Panc1 (cell line): ENCODE results near the gene BCL2L1. TPM values are rescaled to one million over a fixed set of nuclear protein-coding genes. Genes with fewer than 3 reads are reported as not detected.
A peak's percentile ranks its signal among the peaks of the same experiment; 100 is the strongest.

Experiments
- ATAC-seq: fragments of 200-7000 bp; cut with Tn5 transposase; 2 replicates; pipeline ENCODE4 v1.9.1; 2020; ENCODE audit warnings: mild to moderate bottlenecking, moderate library complexity
- BruUV-seq: library from RNA; stranded (reverse); fragments of 400-500 nt; replicated peaks from 2 replicates; lab custom pipeline; 2021; lab: Mats Ljungman, UMichigan
- CTCF ChIA-PET: fragments of 300-600 bp; sonication (Branson Sonifier 250); formaldehyde crosslinking; loops from one replicate; lab custom pipeline; 2022; ENCODE audit warnings: antibody characterized with exemption; lab: Charles Lee
- POLR2A ChIA-PET: fragments of 300-600 bp; sonication (Branson Sonifier 250); formaldehyde crosslinking; loops from one replicate; lab custom pipeline; 2022; ENCODE audit warnings: antibody characterized with exemption; lab: Charles Lee
- DNase-seq: peaks from one replicate; pipeline ENCODE4 v3.0.0-alpha.2; 2010; ENCODE audit warnings: low read depth, low spot score
- H3K27ac ChIP-seq: 2 replicates; pipeline ENCODE4 v1.5.1; 2011; ENCODE audit warnings: mild to moderate bottlenecking, low read length, inconsistent platforms
- H3K27me3 ChIP-seq: fragments of 200-500 bp; sonication (Bioruptor generic); 2 replicates; pipeline ENCODE4 v1.6.0; 2014; ENCODE audit warnings: low read length, inconsistent platforms; ENCODE audit not compliant: control insufficient read depth, insufficient read depth
- H3K36me3 ChIP-seq: fragments of 200-500 bp; sonication (Bioruptor generic); 2 replicates; pipeline ENCODE4 v1.5.1; 2014; ENCODE audit warnings: inconsistent platforms, mild to moderate bottlenecking, low read length, moderate library complexity; ENCODE audit not compliant: control insufficient read depth, insufficient read depth
- H3K4me1 ChIP-seq: 2 replicates; pipeline ENCODE4 v1.5.1; 2011; ENCODE audit warnings: inconsistent platforms, mild to moderate bottlenecking, low read length, moderate library complexity; ENCODE audit not compliant: control insufficient read depth, insufficient read depth
- H3K4me3 ChIP-seq, 2 experiments: 2 replicates each; pipeline ENCODE4 v1.5.1; 2011 to 2012; ENCODE audit warnings: low read depth in 2 of 2, low read length in 2 of 2, mild to moderate bottlenecking in 2 of 2, inconsistent platforms in 1 of 2, moderate library complexity in 1 of 2
- H3K9me3 ChIP-seq: fragments of 200-500 bp; sonication (Bioruptor generic); 2 replicates; pipeline ENCODE4 v1.5.1; 2014; ENCODE audit warnings: low read depth, mild to moderate bottlenecking, inconsistent platforms, low read length, moderate library complexity; ENCODE audit not compliant: control insufficient read depth, insufficient read depth
- CTCF ChIP-seq: fragments of 450-650 bp; IDR thresholded peaks from 2 replicates; pipeline ENCODE4 v1.5.1; 2017; ENCODE audit warnings: mild to moderate bottlenecking
- POLR2AphosphoS5 ChIP-seq: IDR thresholded peaks from 2 replicates; pipeline ENCODE4 v1.6.1; 2012; ENCODE audit warnings: mild to moderate bottlenecking, low read depth, low read length, moderate library complexity
- REST ChIP-seq, 2 experiments: IDR thresholded peaks; 2 replicates each; pipeline ENCODE4 v1.6.1; 2011 to 2012; ENCODE audit warnings: low read depth in 2 of 2, control low read depth in 1 of 2, low read length in 1 of 2, mild to moderate bottlenecking in 1 of 2, moderate library complexity in 1 of 2; ENCODE audit not compliant: insufficient read depth in 1 of 2
- SIN3A ChIP-seq: IDR thresholded peaks from 2 replicates; pipeline ENCODE4 v1.6.1; 2012; ENCODE audit warnings: low read depth, mild to moderate bottlenecking, low read length, moderate library complexity, borderline replicate concordance; ENCODE audit not compliant: insufficient read depth
- TCF7L2 ChIP-seq: IDR thresholded peaks from 2 replicates; pipeline ENCODE4 v1.6.1; 2011; ENCODE audit warnings: mild to moderate bottlenecking, low read depth, low read length, inconsistent platforms
- in situ Hi-C: cut with HindIII; loops from 2 replicates; pipeline ENCODE4 v1.10.0; 2016; ENCODE audit warnings: low sequenced_read_pairs, low pct_unique_long_range_greater_than_20kb
- intact Hi-C: fragments of 100-400 bp; cut with micrococcal nuclease; formaldehyde crosslinking; loops from one replicate; pipeline ENCODE4 v1.10.0; 2022; ENCODE audit not compliant: unreplicated experiment
- total RNA-seq: library from RNA; stranded (reverse); gene quantifications from one replicate; pipeline ENCODE4 v1.2.1, GENCODE V29; 2021; ENCODE audit not compliant: unreplicated experiment

Gene BCL2L1
- total RNA-seq, 1 experiment from 2014 or later, result 150 TPM

DNA sequence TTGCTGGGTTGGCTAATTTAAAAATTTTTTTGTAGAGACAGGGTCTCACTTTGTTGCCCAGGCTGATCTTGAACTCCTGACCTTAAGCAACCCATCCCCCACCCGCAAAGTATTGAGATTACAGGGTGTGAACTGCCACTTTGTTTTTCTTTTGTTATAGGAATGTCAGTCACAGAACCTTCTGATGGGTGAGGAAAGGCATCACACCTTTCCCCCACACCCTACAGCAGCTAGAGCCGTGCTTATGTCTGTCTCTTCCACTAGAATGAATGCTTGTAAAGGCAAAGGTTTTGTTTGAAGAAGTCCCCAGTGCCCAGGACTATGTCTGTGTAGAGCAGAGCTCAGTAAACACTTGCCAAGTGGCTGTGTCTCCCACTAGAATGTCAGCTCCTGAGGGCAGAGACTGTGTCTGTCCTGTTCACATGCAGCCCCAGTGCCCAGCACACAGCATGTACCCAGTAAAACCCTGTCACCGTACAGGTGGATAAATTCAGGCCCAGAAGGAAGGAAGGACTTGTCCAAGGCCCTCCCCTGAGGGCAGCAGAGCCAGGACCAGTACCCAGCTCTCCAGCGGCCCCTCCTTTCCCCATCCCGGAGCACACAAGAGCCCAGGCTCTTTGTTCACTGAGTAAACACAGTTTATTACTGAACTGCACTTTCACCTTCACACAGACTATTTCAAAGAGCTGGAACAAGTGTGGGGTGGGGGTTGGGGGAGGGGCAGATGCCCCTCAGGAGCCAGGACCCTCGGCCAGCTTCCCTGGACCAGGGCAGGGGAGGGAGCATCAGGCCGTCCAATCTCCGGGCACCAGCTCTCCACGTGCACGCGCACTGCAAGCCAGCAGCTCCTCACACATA is 58.6 kb downstream of the BCL2L1 start:
- no peak overlapping the region for H3K4me3 ChIP-seq
- in situ Hi-C loops, result no loop called here
- H3K27ac ChIP-seq, result peak overlapping the region; percentile 49
- no peaks in the 10 kb centered on the region for H3K9me3 ChIP-seq
- no peak; the same call in 1 of the 2 replicates for TF ChIP-seq POLR2AphosphoS5
- TF ChIP-seq REST (IDR thresholded peaks at IDR 0.05; ENCODE audit: insufficient read depth in 1 of 2, low read depth in 2 of 2, low read length in 1 of 2), result no peak
- no peak for TF ChIP-seq CTCF
- TF ChIP-seq SIN3A, result no peak
- TF ChIP-seq TCF7L2, result no peak
- no peaks in the 10 kb centered on the region for H3K27me3 ChIP-seq
- ATAC-seq (peak; percentile 18), DNase-seq (no peak)
- BruUV-seq, result no TSS peak
- H3K4me1 ChIP-seq, result peaks cover 41% of the 10 kb centered on the region
- ChIA-PET POLR2A (interaction anchor here (0.5 to 1.1 kb wide), 3 partner anchors 10 to 59 kb away, joined by 3 to 5 read pairs (median 3); partner anchors contain the start of gene BCL2L1), CTCF (interaction anchor here (0.5 to 7.8 kb wide), 9 partner anchors 9 to 189 kb away, joined by 3 to 195 read pairs (median 10); partner anchors contain the start of gene BCL2L1)
- no peaks in the 10 kb centered on the region for H3K36me3 ChIP-seq
- intact Hi-C loops, result no loop called here

DNA sequence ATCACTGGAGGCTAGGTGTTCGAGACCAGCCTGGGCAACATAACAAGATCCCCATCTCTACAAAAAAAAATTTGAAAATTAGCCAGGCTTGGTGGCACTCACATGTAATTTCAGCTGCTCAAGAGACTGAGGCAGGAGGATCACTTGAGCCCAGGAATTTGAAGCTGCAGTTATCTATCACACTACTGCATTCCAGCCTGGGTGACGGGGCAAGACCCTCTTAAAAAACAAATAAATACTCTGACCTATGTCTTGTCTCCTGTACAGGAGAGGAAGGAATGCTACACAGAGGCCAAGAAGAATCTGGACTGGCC is 59.2 kb downstream of the BCL2L1 start:
- in situ Hi-C loops, result no loop called here

More for the DNA sequence above, 59.2 kb downstream of the BCL2L1 start:
- DNase-seq (no peak), ATAC-seq (no peak)
- no peak for TF ChIP-seq CTCF
- no peak for TF ChIP-seq POLR2AphosphoS5
- peaks cover 41% of the 10 kb centered on the region for H3K4me1 ChIP-seq
- H3K4me3 ChIP-seq, result no peak overlapping the region
- peak overlapping the region; percentile 49 for H3K27ac ChIP-seq
- no peaks in the 10 kb centered on the region for H3K27me3 ChIP-seq
- ChIA-PET POLR2A (interaction anchor here (0.5 kb wide), 1 partner anchor 10 kb away, joined by 5 read pairs; no protein-coding TSS in a partner anchor), CTCF (interaction anchor here (0.6 to 7.8 kb wide), 3 partner anchors 36 to 106 kb away, joined by 11 to 195 read pairs (median 14); partner anchors contain the start of gene BCL2L1)
- H3K9me3 ChIP-seq, result no peaks in the 10 kb centered on the region
- no peaks in the 10 kb centered on the region for H3K36me3 ChIP-seq
- BruUV-seq, result no TSS peak
- intact Hi-C loops, result no loop called here
